GM19328 (cell line): ENCODE results near the gene EXOC4.

Experiments
- ATAC-seq: cut with Tn5 transposase; IDR thresholded peaks from one replicate; pipeline ENCODE4 v1.9.1; 2021; ENCODE audit warnings: mild to moderate bottlenecking, moderate library complexity; ENCODE audit not compliant: unreplicated experiment

Gene EXOC4

DNA sequence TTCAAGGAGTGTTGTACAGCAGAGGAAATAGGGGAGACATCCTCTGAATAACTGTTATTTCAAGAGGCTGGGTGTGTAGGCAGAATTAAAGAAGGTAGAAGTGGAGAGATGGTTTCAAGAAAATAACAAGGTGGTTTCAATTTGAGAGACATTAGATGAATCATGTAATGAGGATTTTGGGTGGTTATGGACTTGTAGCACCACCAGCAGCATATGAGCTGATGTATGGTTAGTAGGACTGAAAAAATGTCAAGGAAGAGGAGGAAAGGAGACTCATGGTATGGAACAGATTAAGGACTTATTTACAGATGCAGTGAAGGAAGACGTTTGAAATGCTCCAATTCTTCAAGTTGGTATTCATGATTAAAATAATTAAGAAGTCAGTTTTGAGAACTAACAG, 166.2 kb downstream of the EXOC4 start:
- ATAC-seq: no peak

DNA sequence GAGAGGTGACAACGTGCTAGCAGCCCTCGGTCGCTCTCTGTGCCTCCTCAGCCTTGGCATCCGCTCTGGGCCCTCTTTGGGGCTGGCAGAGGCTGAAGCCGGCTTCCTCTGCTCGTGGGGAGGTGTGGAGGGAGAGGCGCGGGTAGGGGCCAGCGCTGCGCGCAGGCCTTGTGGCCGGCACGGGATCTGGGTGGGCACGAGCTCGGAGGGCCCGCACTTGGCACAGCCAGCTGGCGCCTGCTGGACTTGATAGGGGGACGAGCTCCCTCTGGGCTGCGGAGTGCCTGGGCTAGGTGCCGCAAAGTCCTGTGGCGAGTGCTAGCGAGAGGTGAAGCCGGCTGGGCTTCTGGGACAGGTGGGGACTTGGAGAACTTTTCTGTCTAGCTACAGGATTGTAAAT, 170.7 kb downstream of the EXOC4 start:
- no peak for ATAC-seq

DNA sequence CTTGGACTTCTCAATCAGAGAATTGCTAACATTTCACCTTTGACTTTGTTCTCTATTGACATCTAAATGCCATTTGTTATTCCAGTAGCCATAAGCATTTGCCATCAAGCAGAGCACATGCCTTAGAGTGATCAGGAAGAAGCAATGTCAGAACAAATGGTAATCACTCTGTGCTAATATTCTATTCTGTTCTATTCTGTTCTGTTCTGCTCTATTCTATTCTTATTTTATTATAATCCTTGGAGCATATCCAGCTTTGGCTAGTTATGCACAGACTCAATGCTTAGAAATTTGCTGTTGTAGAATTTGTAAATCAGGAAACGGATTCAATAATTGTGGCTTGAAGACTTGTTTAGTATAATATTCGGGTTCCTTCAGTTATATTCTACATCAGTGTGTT, 175.4 kb downstream of the EXOC4 start:
- ATAC-seq: no peak

DNA sequence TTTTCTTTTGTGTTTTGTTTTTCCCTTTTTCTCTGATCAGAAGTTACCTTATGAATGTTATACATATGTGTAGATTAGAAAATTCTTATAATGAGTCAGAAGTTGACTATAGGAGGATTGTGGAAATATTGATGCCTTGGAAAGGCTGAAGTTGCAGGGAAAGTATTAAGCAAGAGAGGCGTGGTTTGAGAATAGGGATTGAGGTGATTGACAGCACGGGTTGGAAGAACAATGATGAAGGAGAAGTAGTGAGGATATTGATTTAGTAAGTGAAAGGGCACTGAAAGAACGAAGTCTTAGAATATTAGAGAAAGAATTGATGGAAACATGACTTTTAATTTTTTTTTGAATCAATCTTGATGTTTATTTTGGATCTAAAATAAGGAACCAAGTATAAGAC, 176.0 kb downstream of the EXOC4 start:
- ATAC-seq: no peak

DNA sequence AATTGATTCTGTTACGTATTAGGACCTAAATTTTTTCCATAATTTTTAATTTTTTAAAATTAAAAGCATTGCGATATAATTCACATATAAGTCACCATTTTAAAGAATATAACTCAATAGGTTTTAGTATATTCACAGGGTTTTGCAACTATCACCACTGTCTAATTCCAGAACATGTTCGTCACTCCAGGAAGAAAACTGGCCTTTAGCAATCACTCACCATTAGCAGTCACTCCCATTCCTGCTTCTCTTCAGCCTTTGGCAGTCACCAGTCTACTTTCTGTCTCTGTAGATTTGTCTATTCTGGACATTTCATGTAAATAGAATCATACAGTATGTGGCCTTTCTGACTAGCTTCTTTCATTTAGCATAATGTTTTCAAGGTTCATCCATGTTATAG, 176.5 kb downstream of the EXOC4 start:
- ATAC-seq: no peak

DNA sequence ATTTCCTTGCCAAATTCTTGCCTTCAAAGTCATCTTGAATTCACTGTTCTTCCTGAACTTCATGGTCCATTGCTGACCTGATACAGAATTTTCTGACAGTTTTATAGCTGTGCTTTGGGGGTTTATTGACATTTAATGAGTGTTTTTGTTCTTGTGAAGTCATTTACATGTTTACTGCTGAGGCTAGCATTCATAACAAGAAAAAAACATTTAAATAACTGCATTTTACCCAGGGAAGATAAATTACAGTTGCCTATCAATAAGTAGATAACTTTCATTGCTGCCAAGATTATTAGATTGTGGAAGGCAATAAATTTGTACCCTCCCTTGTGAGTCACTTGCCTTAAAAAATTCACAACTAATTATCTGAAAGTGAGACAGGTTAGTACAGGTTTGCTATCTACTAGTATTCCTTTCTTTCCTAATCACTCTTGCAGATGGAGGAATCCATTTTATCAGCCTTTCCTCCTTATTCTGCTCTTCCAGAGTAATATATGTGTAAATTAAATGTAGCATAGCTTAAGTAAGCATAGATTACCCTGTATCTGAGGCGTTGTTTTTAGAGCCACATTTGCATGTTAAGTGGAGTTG, 178.4 kb downstream of the EXOC4 start:
- no peak for ATAC-seq

DNA sequence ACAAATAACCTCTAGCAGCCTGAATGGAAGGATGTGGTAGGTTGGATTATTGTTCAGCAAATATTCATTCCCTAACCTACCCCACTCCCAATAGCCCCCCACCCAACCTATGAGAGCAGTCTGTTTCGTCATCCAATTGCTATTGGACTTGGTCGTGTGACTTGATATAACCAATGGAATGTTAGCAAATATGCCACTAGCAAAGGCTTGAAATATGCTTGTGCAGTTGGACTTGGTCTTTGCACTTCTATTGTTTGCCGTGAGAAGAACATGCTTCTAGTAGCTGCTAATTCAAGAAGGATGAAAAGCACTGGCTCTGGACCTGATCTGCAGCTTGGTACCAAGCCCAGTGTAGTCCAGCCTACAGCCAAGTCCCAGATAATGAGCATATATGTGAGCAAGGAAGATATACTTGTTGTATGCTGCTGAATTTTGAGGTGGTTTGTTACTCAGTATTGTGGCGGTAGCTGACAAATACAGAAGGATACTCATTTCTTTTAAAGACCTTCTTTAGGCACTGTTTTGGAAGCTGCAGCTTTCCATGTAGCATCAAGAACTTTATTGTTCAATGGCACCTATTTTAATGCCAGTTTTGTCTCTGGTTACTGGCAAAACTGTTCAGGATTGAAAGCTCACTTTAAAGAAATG, 180.4 kb downstream of the EXOC4 start:
- ATAC-seq: no peak

DNA sequence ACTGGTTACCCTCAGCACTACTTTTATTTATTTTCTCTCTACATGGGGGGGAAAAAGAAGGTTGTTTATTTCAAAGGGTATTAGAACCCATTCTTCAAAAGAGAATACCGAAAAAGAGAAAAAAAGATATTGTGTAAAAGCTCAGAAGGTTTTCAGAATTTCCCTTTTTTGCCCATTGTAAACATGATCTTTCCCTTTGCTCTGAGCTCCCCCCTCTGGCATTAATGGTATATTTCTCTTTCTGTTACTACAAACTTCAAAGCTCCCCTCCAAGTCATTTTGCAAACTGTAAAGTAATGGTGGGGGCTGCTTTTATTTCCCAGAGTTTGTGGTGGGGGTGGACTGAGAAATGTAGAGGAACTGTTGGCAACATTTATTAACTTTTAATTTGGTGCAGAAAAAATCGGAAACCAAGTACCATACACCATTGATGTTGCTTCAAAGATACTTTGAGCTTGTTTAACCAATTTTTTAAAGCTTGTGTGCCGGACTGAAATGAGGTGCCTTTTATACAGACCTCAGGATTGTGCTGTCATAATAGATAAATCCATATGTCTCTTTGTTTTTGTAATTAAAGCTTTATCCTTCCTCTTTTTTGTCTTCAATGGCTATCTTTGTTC, 181.5 kb downstream of the EXOC4 start:
- ATAC-seq: no peak

DNA sequence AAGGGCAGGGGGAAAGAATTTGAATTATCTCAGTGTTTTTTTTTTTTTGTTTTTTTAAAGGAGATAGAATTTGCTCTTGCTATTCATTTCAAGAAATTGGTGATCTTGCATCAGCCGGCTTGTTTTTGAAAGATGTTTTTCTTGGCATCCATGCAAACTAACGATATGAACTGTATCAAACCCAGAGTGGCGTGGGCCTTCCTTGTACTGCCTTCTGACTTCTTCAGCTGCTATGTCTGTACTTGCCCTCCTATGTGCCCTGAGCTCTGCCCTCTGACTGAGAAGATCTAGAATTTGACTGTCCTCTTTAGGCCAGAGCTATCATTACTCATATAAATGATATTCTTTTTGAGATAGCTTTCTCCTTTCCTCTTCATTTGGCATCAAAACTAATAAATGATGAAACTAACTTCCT, 183.1 kb downstream of the EXOC4 start:
- ATAC-seq: no peak

DNA sequence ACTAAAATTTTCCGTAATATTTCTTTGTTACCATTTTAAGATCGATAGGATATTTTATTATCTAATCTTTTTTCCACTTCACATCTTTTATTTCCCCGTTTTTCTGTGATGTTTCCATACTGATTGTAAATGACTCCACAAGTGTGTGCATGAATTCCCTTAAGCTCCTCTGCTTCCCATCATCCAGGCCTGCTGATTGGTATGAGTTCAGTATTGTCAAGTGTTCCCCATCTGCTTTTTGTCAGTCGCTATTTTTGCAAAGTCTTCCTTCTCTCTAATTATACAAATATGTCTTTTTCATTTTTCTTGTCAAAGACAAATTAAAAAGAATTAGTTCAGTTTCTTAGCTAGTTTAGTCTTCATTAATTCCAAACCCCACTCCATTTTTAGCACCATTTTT, 184.7 kb downstream of the EXOC4 start:
- no peak for ATAC-seq

DNA sequence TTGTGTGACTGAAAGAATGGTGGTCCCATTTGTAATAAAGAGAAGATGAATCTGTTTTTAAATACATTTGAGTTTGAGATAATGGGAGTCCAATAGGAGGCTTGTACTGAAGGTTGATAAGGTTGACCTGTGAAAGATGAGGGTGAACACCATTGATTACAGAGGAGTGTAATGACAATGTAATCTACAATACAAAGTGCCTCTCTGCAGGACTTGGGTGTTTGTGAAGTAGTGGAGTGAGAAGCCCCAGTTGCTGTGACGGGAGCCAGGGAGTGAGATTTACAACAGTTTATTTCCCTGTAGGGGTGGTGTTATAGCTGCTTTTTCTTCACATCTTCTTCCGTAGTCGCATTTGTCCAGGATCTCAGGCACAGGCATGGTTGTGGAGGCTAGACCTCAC, 189.9 kb downstream of the EXOC4 start:
- ATAC-seq: no peak

DNA sequence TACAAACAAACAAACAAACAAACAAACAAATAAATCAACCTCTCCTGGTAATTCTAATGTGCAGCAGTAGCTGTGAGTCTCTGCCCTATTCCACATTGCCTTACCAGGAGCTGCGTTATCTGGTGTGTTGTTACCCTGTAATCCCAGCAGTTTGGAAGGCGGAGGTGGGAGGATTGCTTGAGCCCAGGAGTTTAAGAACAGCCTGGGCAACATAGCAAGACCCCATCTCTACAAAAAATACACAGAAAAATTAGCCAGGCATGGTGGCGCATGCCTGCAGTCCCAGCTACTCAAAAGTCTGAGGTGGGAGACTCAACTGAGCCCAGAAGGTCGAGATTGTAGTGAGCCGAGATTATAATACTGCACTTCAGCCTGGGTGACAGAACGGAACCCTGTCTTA, 192.7 kb downstream of the EXOC4 start:
- ATAC-seq: no peak

DNA sequence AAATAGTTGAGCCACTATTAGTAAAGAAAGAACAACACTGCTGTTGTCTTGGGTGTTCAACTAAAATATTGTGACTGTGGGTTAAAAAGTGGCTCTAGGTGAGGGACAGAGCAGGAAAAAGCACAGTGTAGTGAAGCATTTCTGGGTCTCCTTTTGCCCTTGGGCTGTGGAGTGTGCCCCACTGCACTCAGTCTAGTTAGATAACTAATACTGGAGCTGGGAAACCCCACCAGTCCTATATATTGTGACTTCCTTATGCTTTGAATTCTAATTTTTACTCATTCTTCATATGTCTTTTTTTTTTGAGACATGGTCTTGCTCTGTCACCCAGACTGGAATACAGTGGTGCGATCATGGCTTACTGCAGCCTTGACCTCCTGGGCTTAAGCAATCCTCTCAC, 195.1 kb downstream of the EXOC4 start:
- ATAC-seq: no peak

DNA sequence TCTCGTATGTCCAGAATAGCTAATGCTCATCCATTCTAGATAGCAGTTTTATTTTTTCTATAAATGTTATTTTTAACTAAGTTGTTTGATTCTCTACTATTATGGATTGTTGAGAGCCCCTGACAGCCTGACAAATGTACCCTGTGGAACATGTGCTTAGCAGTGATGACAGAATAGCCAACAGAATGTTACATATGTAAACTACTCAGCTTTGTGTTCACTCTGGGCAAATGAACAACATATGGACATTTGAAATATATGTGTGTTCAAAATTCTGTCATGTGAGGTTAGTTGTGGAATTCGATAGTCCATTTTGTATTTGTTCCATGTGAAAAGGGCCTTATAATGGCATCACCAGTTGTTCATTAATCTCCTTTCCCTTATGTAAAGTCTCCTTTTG, 199.7 kb downstream of the EXOC4 start:
- ATAC-seq: no peak

DNA sequence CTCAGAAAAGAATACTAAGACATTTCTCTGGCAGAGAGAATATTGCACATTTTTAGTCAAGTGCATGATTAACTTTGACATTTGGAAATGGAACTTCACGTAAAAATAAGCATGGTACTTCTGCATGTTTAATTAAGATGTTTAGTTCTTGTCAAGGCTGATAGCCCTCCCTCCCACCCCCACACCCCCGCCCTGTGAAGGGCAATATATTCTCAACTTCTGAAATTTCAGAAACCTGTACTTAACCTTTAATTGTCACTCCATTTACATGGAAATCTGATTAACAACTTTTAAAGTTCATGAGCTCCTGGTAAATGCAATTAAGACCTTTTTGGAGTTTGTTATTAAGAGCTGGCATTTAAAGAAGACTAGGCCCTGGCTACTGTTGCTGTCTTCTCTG, 205.8 kb downstream of the EXOC4 start:
- no peak for ATAC-seq

DNA sequence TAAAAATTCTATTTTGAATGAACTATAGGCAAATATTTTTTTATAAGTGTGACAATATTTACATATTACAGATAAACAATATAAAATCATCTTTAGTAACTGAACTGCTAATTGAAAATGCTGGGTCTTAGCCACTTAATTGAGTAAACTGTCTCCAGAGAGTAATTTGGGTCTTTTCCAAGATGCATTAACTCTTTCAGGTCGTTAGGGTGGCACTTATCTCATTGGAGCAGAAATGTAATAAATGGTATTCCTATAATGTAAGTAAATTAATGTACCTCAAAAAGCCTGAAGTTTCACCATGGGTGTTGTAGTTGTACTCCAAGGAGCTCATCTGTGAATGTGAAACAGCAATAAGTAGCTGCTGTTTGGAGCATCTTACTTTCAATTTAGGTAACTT, 208.5 kb downstream of the EXOC4 start:
- no peak for ATAC-seq

DNA sequence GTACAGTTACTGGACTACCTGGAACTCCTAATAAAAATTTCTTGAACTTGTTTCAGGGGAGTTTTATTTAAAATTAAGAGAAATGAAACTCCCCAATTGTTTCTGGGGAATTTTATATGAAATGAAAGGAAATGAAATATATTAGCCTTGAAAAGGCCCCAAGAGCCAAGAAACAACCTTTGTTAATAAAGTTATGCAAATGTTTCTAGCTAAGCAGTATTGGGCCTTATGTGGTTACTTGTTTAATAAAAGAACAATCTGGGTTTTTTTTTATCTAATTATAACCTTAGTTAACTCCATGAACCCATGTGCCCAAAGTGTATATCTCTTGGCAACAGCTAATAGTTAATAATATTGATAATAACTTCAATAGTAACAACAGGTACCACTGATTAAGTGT, 222.8 kb downstream of the EXOC4 start:
- no peak for ATAC-seq

DNA sequence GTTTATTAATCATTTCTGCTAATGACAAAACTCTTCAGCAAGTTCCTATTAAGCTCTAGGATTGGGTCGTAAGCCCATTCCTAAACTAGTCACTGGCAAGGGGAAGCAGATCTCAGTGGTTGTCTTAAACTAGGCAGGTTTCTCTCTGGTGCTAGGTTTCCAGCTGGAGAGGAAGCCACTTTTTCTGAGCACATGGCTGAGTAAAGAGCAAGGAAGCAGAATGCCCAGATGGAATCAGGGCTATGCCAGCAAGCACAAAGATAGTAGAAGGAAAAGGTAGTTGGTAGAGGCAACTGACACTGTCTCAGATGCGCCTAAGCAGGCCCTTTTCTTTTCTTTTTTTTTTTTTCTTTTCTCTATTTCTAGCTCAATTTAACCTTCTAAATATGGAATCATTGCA, 224.9 kb downstream of the EXOC4 start:
- no peak for ATAC-seq

DNA sequence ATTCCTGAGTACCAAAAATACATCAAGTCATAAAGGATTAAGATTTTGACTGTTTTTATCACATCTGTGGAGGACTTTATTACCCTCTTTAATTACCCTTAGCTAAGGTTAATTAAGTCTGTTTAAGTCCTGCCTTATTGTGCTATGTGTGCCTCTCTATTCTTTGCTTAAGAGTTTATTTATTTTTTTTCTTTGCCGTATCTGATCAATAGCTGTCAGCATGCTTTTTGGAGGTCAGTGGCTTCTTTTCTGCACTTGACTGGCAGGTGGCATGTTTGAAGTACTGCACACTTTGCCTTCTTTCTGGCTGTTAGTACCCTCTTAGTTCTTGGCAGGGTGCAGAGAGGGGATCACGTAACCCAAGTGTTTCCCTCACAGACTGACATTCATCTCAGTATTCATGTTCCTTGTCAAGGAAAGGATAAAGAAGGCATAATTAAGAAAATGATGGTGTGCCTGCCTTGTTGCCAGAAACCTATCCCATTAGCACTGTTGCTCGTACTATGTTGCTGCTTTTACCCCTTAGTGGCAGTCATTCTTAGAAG, 225.8 kb downstream of the EXOC4 start:
- ATAC-seq: no peak

DNA sequence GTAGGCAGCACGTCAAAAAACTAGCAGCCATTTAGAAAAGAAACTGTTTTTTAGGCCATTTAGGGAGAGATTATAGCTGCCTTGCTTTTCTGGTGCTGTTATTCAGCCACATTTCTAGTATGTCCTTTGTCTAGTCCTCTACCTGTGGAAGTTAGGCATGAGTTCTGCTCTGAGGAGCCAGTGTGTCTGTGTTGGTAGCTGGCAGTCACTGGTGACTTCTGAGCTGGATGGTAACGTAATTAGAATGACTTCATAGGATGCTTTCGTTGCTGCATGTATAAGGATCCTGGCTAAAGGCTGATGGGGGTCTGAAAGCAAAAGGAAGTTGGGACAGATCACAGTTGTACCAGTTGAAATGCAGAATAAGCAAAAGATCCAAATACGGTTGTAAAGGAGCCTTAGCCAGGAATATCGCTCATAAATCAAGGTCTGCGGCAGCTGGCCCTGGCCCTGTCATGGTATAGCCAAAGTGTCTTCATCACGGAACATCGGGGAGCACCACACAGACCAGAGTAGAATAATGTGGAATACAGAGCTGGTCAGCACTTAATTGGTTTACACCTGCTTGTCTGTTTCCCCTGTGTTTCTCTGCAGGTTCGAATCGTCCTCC, 226.7 kb downstream of the EXOC4 start:
- no peak for ATAC-seq

DNA sequence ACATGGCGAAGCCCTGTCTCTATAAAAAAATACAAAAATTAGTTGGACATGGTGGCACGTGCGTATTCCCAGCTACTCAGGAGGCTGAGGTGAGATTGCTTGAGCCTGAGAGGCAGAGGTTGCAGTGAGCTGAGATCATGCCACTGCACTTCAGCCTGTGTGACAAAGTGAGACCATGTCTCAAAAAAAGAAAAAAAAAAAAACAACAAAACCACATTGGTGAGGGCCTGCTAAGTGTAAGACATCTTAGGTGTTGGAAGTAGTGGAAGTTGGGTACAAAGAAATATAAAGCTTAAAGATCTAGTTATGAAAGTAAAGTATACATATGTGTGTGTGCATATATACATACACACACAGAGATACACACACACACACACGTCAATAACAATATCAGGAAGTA, 228.0 kb downstream of the EXOC4 start:
- no peak for ATAC-seq

DNA sequence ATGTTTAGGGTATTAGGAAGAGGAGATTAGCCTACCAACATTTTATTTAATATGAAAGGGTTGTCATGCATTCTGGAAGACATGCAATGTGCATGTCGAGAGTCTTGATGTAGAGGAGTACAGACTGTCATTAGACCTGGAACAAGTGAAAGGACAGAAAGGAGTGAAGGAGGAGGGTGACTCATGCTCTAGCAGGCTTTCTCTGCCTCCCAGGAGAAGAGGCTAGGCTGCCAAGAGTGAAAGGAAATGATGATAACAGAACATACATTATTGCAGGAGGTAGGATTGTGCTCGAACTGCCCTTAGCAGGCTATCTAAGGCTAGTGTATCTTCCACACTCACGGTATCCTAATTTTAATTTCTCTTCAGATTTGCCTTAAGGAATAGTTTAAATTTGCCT, 228.8 kb downstream of the EXOC4 start:
- no peak for ATAC-seq
